Central memory CD4-positive, alpha-beta T cell (primary cell): Measurements from ENCODE around the gene RNF220.

Experiments
- DNase-seq: peaks from one replicate; pipeline ENCODE4 v3.0.0; 2022

The RNF220 gene

GRCh38 chr1:44407430-44408211 is 2.6 kb downstream of the RNF220 start:
- DNase-seq, result no peak

- DNase-seq, result no peak
Measured at GRCh38 chr1:44408212-44408582, 3.1 kb downstream of the RNF220 start.

GRCh38 chr1:44408632-44409602 is 3.9 kb downstream of the RNF220 start:
- DNase-seq, result no peak

- DNase-seq, result no peak
Measured at GRCh38 chr1:44409757-44410156, 4.7 kb downstream of the RNF220 start.

- DNase-seq, result no peak
Measured at GRCh38 chr1:44411861-44412260, 6.8 kb downstream of the RNF220 start.

- no peak for DNase-seq
Measured at GRCh38 chr1:44412601-44413000, 7.5 kb downstream of the RNF220 start.

GRCh38 chr1:44413740-44414139 is 8.7 kb downstream of the RNF220 start:
- no peak for DNase-seq

- DNase-seq, result no peak
Measured at GRCh38 chr1:44415013-44415412, 10.0 kb downstream of the RNF220 start.

- no peak for DNase-seq
Measured at GRCh38 chr1:44416408-44416807, 11.4 kb downstream of the RNF220 start.

GRCh38 chr1:44417351-44418021 is 12.4 kb downstream of the RNF220 start:
- DNase-seq, result no peak

- DNase-seq, result no peak
Measured at GRCh38 chr1:44418022-44418673, 13.1 kb downstream of the RNF220 start.

GRCh38 chr1:44419901-44420300 is 14.8 kb downstream of the RNF220 start:
- DNase-seq, result no peak

- no peak for DNase-seq
Measured at GRCh38 chr1:44420535-44420934, 15.5 kb downstream of the RNF220 start.

GRCh38 chr1:44421446-44421884 is 16.4 kb downstream of the RNF220 start:
- no peak for DNase-seq

GRCh38 chr1:44422161-44422560 is 17.1 kb downstream of the RNF220 start:
- DNase-seq, result no peak

- no peak for DNase-seq
Measured at GRCh38 chr1:44423591-44424537, 18.8 kb downstream of the RNF220 start.

- no peak for DNase-seq
Measured at GRCh38 chr1:44424747-44425146, 19.7 kb downstream of the RNF220 start.

GRCh38 chr1:44425341-44426082 is 20.5 kb downstream of the RNF220 start:
- DNase-seq, result no peak

GRCh38 chr1:44431861-44432260 is 26.8 kb downstream of the RNF220 start:
- DNase-seq, result no peak

- DNase-seq, result no peak
Measured at GRCh38 chr1:44433209-44433608, 28.2 kb downstream of the RNF220 start.
